Astrocyte of the cerebellum (primary cell): ENCODE results near the gene FBXW9.

ENCODE experiments used
- DNase-seq: peaks from one replicate; pipeline ENCODE4 v3.0.0-alpha.2; 2011; ENCODE audit warnings: low read depth
- H3K4me3 ChIP-seq: 2 replicates; pipeline ENCODE4 v1.5.1; 2011; ENCODE audit warnings: mild to moderate bottlenecking, low read depth, low read length, moderate library complexity
- CTCF ChIP-seq: IDR thresholded peaks from 2 replicates; pipeline ENCODE4 v1.5.1; 2012; ENCODE audit warnings: low read length, low read depth, moderate library complexity, mild to moderate bottlenecking; ENCODE audit errors: missing control alignments
- in situ Hi-C: cut with HindIII; loops from 2 replicates; pipeline ENCODE4 v1.10.0; 2017; ENCODE audit warnings: low sequenced_read_pairs

Gene FBXW9

DNA sequence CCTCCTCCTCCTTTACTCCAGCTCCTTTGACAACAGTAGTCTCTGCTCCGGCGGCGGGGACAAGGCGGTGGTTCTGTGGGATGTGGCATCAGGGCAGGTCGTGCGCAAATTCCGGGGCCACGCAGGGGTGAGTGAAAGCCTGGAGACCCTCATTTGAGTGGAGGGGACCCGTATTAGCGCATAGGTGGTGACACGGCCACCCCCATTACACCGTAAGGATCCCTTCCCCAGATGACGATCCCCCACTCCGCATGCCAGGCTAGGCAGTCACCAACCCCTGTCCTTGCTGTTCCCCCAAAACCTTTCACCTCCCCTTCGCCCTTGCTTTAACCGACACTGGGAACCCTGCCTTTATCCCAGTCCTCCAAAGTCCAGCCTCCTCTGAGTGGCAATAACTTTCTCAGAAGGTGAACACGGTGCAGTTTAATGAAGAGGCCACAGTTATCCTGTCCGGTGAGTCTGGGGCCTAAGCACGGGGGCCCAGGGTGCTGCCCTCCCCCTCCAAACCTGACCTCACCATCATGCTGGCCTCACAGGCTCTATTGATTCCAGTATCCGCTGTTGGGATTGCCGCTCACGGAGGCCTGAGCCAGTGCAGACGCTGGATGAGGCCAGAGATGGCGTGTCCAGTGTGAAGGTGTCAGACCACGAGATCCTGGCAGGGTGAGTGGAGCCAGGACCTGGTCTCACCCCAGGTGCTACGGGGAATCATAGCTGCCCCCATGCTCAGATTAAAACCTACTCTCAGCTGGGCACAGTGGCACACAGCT, 26.1 kb downstream of the FBXW9 start:
- peak overlapping the region; percentile 62 for H3K4me3 ChIP-seq
- DNase-seq = no peak
- in situ Hi-C loops = no loop called here
- no peak for TF ChIP-seq CTCF

GRCh38 chr19:12669270-12670158, 26.9 kb downstream of the FBXW9 start:
- no peak for TF ChIP-seq CTCF
- H3K4me3 ChIP-seq = peak overlapping the region; percentile 62
- in situ Hi-C loops = no loop called here
- peak; percentile 66 for DNase-seq

DNA sequence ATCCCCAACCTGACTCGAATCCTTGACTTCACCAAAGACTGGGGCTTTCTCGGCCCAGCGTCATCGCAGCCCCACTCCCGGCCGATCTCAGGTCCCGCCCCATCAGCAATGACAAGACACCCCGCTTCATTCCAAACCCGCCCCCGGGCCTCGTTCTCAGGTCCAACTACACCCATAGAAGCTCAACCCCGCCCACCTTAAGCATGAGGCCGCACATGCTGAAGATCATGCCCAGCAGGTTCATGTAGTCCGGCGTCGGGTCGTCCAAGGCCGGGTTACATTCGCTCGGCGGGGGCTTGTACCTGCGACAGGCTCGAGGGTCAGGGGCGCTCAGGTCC, 27.5 kb downstream of the FBXW9 start:
- DNase-seq = peak; percentile 5
- no peak for TF ChIP-seq CTCF
- peak overlapping the region; percentile 62 for H3K4me3 ChIP-seq
- in situ Hi-C loops = no loop called here

DNA sequence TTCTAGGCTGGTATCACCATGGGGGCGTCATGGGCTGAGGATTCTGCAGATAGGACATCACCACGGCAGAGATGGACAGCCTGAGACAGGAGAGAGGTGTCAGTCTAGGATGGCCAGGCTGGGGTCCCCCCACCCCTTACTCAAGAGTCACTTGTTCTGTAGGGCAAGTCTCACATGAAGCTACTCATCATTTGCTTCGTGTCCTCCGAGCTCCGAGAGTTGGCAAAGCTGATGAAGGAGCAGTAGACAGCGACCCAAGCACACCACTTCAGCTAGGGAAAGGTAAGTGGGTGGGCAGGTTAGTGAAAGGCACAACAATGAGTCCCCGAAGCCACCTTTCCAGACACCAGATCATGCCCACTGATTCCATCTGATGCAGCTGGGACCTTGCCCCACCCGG, 28.1 kb downstream of the FBXW9 start:
- no peak for DNase-seq
- no peak for TF ChIP-seq CTCF
- in situ Hi-C loops = no loop called here
- H3K4me3 ChIP-seq = peak overlapping the region; percentile 62

- in situ Hi-C loops = no loop called here
- DNase-seq = no peak
- TF ChIP-seq CTCF = no peak
- H3K4me3 ChIP-seq = no peak overlapping the region
Measured at GRCh38 chr19:12667731-12668302, 28.6 kb downstream of the FBXW9 start.

GRCh38 chr19:12666265-12667048, 30.0 kb downstream of the FBXW9 start, which contains the start of the genes MAN2B1 and WDR83:
TSS of gene MAN2B1 (minus strand) at chr19:12666742. CDS start at chr19:12666701, 41 bp downstream.
TSS of gene WDR83 (plus strand) at chr19:12666807. CDS start at chr19:12669791, 2,984 bp downstream.
- TF ChIP-seq CTCF = no peak
- in situ Hi-C loops = no loop called here
- H3K4me3 ChIP-seq = peak within 1 kb of the TSS; percentile 57
- DNase-seq = peak; percentile 20
